Measurements from ENCODE around the gene PTPN20.

PTPN20 gene

GRCh38 chr10:47034441-47035051 lies 123.3 kb downstream of the PTPN20 start:
- no peak for DNase-seq (ENCODE audit: low spot score)

GRCh38 chr10:47035171-47035818 lies 124.1 kb downstream of the PTPN20 start:
- DNase-seq (ENCODE audit: low spot score): no peak

GRCh38 chr10:47035819-47036337 lies 124.7 kb downstream of the PTPN20 start:
- no peak for DNase-seq (ENCODE audit: low spot score)

GRCh38 chr10:47036771-47037170 lies 125.5 kb downstream of the PTPN20 start:
- DNase-seq (ENCODE audit: low spot score): no peak

GRCh38 chr10:47037654-47038425 lies 126.6 kb downstream of the PTPN20 start:
- no peak for DNase-seq (ENCODE audit: low spot score)

GRCh38 chr10:47038881-47039561 lies 127.8 kb downstream of the PTPN20 start:
- DNase-seq (ENCODE audit: low spot score): no peak

- DNase-seq (ENCODE audit: low spot score): no peak
Observed at GRCh38 chr10:47039562-47039913, 128.3 kb downstream of the PTPN20 start.

GRCh38 chr10:47040041-47040491 lies 128.8 kb downstream of the PTPN20 start:
- no peak for DNase-seq (ENCODE audit: low spot score)

- DNase-seq (ENCODE audit: low spot score): no peak
Observed at GRCh38 chr10:47040681-47041080, 129.5 kb downstream of the PTPN20 start.

GRCh38 chr10:47041396-47042198 lies 130.4 kb downstream of the PTPN20 start:
- DNase-seq (ENCODE audit: low spot score): no peak

GRCh38 chr10:47042199-47042473 lies 130.9 kb downstream of the PTPN20 start:
- no peak for DNase-seq (ENCODE audit: low spot score)

- no peak for DNase-seq (ENCODE audit: low spot score)
Observed at GRCh38 chr10:47042780-47043750, 131.8 kb downstream of the PTPN20 start.

- DNase-seq (ENCODE audit: low spot score): no peak
Observed at GRCh38 chr10:47043928-47044538, 132.8 kb downstream of the PTPN20 start.

- no peak for DNase-seq (ENCODE audit: low spot score)
Observed at GRCh38 chr10:47044741-47045140, 133.5 kb downstream of the PTPN20 start.

GRCh38 chr10:47045331-47045861 lies 134.2 kb downstream of the PTPN20 start:
- no peak for DNase-seq (ENCODE audit: low spot score)

GRCh38 chr10:47046321-47047126 lies 135.3 kb downstream of the PTPN20 start:
- no peak for DNase-seq (ENCODE audit: low spot score)

GRCh38 chr10:47047127-47047504 lies 135.9 kb downstream of the PTPN20 start:
- DNase-seq (ENCODE audit: low spot score): no peak

GRCh38 chr10:47047577-47048525 lies 136.6 kb downstream of the PTPN20 start:
- DNase-seq (ENCODE audit: low spot score): peak; percentile 63
